Neural cell (in vitro differentiated cells): ENCODE measurements around the gene GALNT2. TPM values are rescaled to one million over a fixed set of nuclear protein-coding genes. Genes with fewer than 3 reads are reported as not detected.

Experiments used
- H2AFZ ChIP-seq: fragments of 200-600, 300-800 bp; sonication (generic), shearing (Covaris generic); 2 replicates; pipeline ENCODE4 v1.6.0; 2014; ENCODE audit warnings: low read depth, mild to moderate bottlenecking, antibody characterized with exemption, low read length, moderate library complexity
- H3F3A ChIP-seq: fragments of 200-600 bp; shearing (Covaris generic); 2 replicates; pipeline ENCODE4 v1.6.1; 2016; ENCODE audit warnings: mild to moderate bottlenecking, moderate library complexity, mixed read lengths, antibody characterized with exemption, low read length; ENCODE audit not compliant: insufficient read depth, poor library complexity, severe bottlenecking
- H3K27ac ChIP-seq: fragments of 200-600, 300-800 bp; sonication (generic), shearing (Covaris generic); 2 replicates; pipeline ENCODE4 v1.5.1; 2014; ENCODE audit warnings: mild to moderate bottlenecking, low read length, moderate library complexity
- H3K27me3 ChIP-seq: fragments of 300-800, 200-600 bp; sonication (generic), shearing (Covaris generic); 2 replicates; pipeline ENCODE4 v1.6.0; 2014; ENCODE audit warnings: mild to moderate bottlenecking, low read depth, low read length, moderate library complexity; ENCODE audit not compliant: insufficient read depth
- H3K36me3 ChIP-seq: fragments of 300-800, 200-600 bp; sonication (generic), shearing (Covaris generic); 2 replicates; pipeline ENCODE4 v1.5.1; 2014; ENCODE audit warnings: mild to moderate bottlenecking, antibody characterized with exemption, low read length, moderate library complexity; ENCODE audit not compliant: insufficient read depth
- H3K4me2 ChIP-seq: fragments of 300-800, 200-600 bp; sonication (generic), shearing (Covaris generic); 2 replicates; pipeline ENCODE4 v1.6.0; 2014; ENCODE audit warnings: mild to moderate bottlenecking, low read length
- H3K4me3 ChIP-seq: fragments of 300-800, 200-600 bp; sonication (generic), shearing (Covaris generic); 2 replicates; pipeline ENCODE4 v1.5.1; 2014; ENCODE audit warnings: mild to moderate bottlenecking, low read length, moderate library complexity
- H3K79me2 ChIP-seq: fragments of 200-600 bp; shearing (Covaris generic); replicated peaks from 2 replicates; pipeline ENCODE4 v1.6.0; 2014; ENCODE audit warnings: mild to moderate bottlenecking, low read length, moderate library complexity; ENCODE audit not compliant: insufficient read depth
- H3K9ac ChIP-seq: fragments of 300-800, 200-600 bp; sonication (generic), shearing (Covaris generic); 2 replicates; pipeline ENCODE4 v1.6.1; 2016; ENCODE audit warnings: mild to moderate bottlenecking, low read length, mixed read lengths
- H3K9me2 ChIP-seq: fragments of 200-600 bp; shearing (Covaris generic); 2 replicates; pipeline ENCODE4 v1.6.1; 2016; ENCODE audit warnings: mild to moderate bottlenecking, low read length, mixed read lengths; ENCODE audit not compliant: insufficient read depth
- H3K9me3 ChIP-seq: fragments of 200-600, 300-800 bp; sonication (generic), shearing (Covaris generic); 2 replicates; pipeline ENCODE4 v1.6.1; 2016; ENCODE audit warnings: mild to moderate bottlenecking, mixed run types, low read length, moderate library complexity, mixed read lengths
- H4K20me1 ChIP-seq: fragments of 200-600 bp; shearing (Covaris generic); 2 replicates; pipeline ENCODE4 v1.6.1; 2016; ENCODE audit warnings: mild to moderate bottlenecking, mixed run types; ENCODE audit not compliant: insufficient read depth
- CTCF ChIP-seq: fragments of 450-650 bp; IDR thresholded peaks from 2 replicates; pipeline ENCODE4 v1.5.1; 2014; ENCODE audit warnings: antibody characterized with exemption, mild to moderate bottlenecking, moderate library complexity; ENCODE audit not compliant: poor library complexity, severe bottlenecking
- EP300 ChIP-seq: fragments of 450-650 bp; conservative IDR thresholded peaks from 2 replicates; pipeline ENCODE4 v1.6.1; 2014; ENCODE audit warnings: antibody characterized with exemption, mild to moderate bottlenecking, moderate library complexity; ENCODE audit not compliant: poor library complexity, severe bottlenecking
- EZH2 ChIP-seq: fragments of 200-600, 300-800 bp; shearing (Covaris generic), sonication (generic); IDR thresholded peaks from 2 replicates; pipeline ENCODE4 v1.6.1; 2014; ENCODE audit warnings: antibody characterized with exemption, low read length, borderline replicate concordance, mild to moderate bottlenecking; ENCODE audit not compliant: insufficient read depth, poor library complexity, severe bottlenecking
- MXI1 ChIP-seq: fragments of 450-650 bp; conservative IDR thresholded peaks from 2 replicates; pipeline ENCODE4 v1.6.1; 2014; ENCODE audit warnings: antibody characterized with exemption, mild to moderate bottlenecking; ENCODE audit not compliant: poor library complexity, severe bottlenecking
- POLR2AphosphoS5 ChIP-seq: IDR thresholded peaks from 2 replicates; pipeline ENCODE4 v1.6.1; 2012
- RAD21 ChIP-seq: fragments of 450-650 bp; conservative IDR thresholded peaks from 2 replicates; pipeline ENCODE4 v1.6.1; 2014; ENCODE audit warnings: antibody characterized with exemption, mild to moderate bottlenecking, moderate library complexity
- REST ChIP-seq: IDR thresholded peaks from 2 replicates; pipeline ENCODE4 v1.6.1; 2012; ENCODE audit warnings: borderline replicate concordance
- SMC3 ChIP-seq: fragments of 450-650 bp; conservative IDR thresholded peaks from 2 replicates; pipeline ENCODE4 v1.6.1; 2014; ENCODE audit warnings: antibody characterized with exemption, mild to moderate bottlenecking, moderate library complexity; ENCODE audit not compliant: poor library complexity
- TAF1 ChIP-seq: IDR thresholded peaks from 2 replicates; pipeline ENCODE4 v1.6.1; 2012; ENCODE audit warnings: low read depth
- polyA plus RNA-seq: library from polyadenylated mRNA; depleted of rRNA; stranded (reverse); fragments of >200 nt; gene quantifications from 2 replicates; pipeline ENCODE4 v1.2.3, GENCODE V29; 2014

GALNT2 gene
- polyA plus RNA-seq, 1 donor from 2014 or later = 38.8 TPM

GRCh38 chr1:230113235-230113592 is 46.2 kb downstream of the GALNT2 start:
- Histone ChIP-seq H3K9me3 (no peaks in the 10 kb centered on the region), H3K9ac (no peak overlapping the region), H3K4me2 (no peak overlapping the region), H3K9me2 (no peaks in the 10 kb centered on the region), H4K20me1 (no peaks in the 10 kb centered on the region), H3K27ac (no peak overlapping the region), H2AFZ (no peak overlapping the region), H3K27me3 (no peaks in the 10 kb centered on the region), H3F3A (no peaks in the 10 kb centered on the region), H3K4me3 (no peak overlapping the region), H3K36me3 (peaks cover 3% of the 10 kb centered on the region), H3K79me2 (no peaks in the 10 kb centered on the region)
- TF ChIP-seq EP300 (no peak), SMC3 (no peak), TAF1 (no peak), MXI1 (no peak), EZH2 (no peak), RAD21 (no peak), POLR2AphosphoS5 (no peak), REST (no peak), CTCF (no peak)

- Histone ChIP-seq H3K4me2 (no peak overlapping the region), H3K79me2 (peaks cover under 1% of the 10 kb centered on the region), H2AFZ (no peak overlapping the region), H3K9ac (no peak overlapping the region), H4K20me1 (no peaks in the 10 kb centered on the region), H3K27ac (no peak overlapping the region), H3K9me2 (no peaks in the 10 kb centered on the region), H3K4me3 (no peak overlapping the region), H3F3A (no peaks in the 10 kb centered on the region), H3K27me3 (no peaks in the 10 kb centered on the region), H3K9me3 (no peaks in the 10 kb centered on the region), H3K36me3 (peaks cover 3% of the 10 kb centered on the region)
- TF ChIP-seq CTCF (no peak), REST (no peak), SMC3 (no peak), TAF1 (no peak), MXI1 (no peak), EZH2 (no peak)
Observed at GRCh38 chr1:230113593-230114236, 46.7 kb downstream of the GALNT2 start.
